ENCODE results near the gene RFK. TPM values are rescaled to one million over a fixed set of nuclear protein-coding genes. Genes with fewer than 3 reads are reported as not detected.

Gene RFK
- total and polyA plus RNA-seq, 2 of the 13 experiments (the other 11 are each of a cell fraction or from before 2014, with no cell fraction given) = 18.2 to 37.2 TPM

DNA sequence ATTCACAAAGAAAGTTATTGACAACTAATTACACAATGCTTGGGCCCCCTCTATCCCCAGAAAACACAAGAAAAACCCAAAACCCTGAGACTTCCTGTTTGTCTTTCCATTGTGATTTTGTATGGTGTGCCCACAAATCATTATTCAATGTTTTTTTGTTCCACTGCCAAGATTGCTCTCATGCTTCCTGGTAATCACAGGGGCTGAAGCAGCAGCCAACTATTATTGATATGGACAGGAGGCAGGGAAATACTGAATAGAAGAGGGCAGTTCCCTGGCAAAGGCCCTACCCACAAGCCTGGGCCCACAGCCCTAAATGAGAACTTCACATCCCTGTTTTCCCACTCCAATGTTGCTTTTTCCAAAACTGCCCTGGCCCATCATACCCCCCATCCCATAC lies 21.5 kb upstream of the RFK start:
- ATAC-seq = no peak
- CTCF ChIA-PET (ENCODE audit: low intra/inter-chr PET ratio, low total read pairs) = no interaction called here

More for the DNA sequence above, 21.5 kb upstream of the RFK start:
- no peaks in the 10 kb centered on the region for H4K20me1 ChIP-seq (ENCODE audit: insufficient read depth, low read length)
- no peak overlapping the region for H3K4me3 ChIP-seq (replicated peaks in 1 of 3; ENCODE audit: insufficient read depth in 1 of 3, low read depth in 2 of 3, low read length in 3 of 3)
- no peak overlapping the region for H3K4me2 ChIP-seq (ENCODE audit: low read depth, low read length)
- H2AFZ ChIP-seq (ENCODE audit: low read length) = no peak overlapping the region
- no peaks in the 10 kb centered on the region for H3K36me3 ChIP-seq (replicated peaks in 1 of 2; ENCODE audit: control insufficient read depth in 1 of 2, insufficient read depth in 2 of 2, low read length in 2 of 2)
- POLR2A ChIA-PET = no interaction called here
- H3K9ac ChIP-seq (ENCODE audit: insufficient read depth, low read depth, low read length) = no peak overlapping the region
- H3K27me3 ChIP-seq (ENCODE audit: control insufficient read depth in 1 of 2, insufficient read depth in 2 of 2, low read length in 2 of 2) = no peaks in the 10 kb centered on the region
- intact Hi-C loops (cut with micrococcal nuclease; ENCODE audit: unreplicated experiment) = no loop called here
- in situ Hi-C loops (cut with HindIII; ENCODE audit: extremely low pct_ligation_motif_present, low pct_unique_long_range_greater_than_20kb) = no loop called here
- FAIRE-seq (no peak), DNase-seq (ENCODE audit: low spot score) (no peak)
- BruUV-seq (replicated peaks) = no TSS peak
- TF ChIP-seq MAFF (IDR thresholded peaks at IDR 0.05; ENCODE audit: low read depth, low read length) = no peak
- TF ChIP-seq ZNF652 (CRISPR knock-in tag; IDR thresholded peaks at IDR 0.05; ENCODE audit: borderline replicate concordance, low read depth) = no peak
- no peak for TF ChIP-seq ATAD3A (CRISPR knock-in tag; IDR thresholded peaks at IDR 0.05)
- TF ChIP-seq ZNF589 (CRISPR knock-in tag; conservative IDR thresholded peaks at IDR 0.05) = no peak
- no peak for TF ChIP-seq KMT2B (CRISPR knock-in tag; IDR thresholded peaks at IDR 0.05)
- TF ChIP-seq SPEN (CRISPR knock-in tag; IDR thresholded peaks at IDR 0.05; ENCODE audit: low read depth) = no peak
- TF ChIP-seq, protein P1, sequence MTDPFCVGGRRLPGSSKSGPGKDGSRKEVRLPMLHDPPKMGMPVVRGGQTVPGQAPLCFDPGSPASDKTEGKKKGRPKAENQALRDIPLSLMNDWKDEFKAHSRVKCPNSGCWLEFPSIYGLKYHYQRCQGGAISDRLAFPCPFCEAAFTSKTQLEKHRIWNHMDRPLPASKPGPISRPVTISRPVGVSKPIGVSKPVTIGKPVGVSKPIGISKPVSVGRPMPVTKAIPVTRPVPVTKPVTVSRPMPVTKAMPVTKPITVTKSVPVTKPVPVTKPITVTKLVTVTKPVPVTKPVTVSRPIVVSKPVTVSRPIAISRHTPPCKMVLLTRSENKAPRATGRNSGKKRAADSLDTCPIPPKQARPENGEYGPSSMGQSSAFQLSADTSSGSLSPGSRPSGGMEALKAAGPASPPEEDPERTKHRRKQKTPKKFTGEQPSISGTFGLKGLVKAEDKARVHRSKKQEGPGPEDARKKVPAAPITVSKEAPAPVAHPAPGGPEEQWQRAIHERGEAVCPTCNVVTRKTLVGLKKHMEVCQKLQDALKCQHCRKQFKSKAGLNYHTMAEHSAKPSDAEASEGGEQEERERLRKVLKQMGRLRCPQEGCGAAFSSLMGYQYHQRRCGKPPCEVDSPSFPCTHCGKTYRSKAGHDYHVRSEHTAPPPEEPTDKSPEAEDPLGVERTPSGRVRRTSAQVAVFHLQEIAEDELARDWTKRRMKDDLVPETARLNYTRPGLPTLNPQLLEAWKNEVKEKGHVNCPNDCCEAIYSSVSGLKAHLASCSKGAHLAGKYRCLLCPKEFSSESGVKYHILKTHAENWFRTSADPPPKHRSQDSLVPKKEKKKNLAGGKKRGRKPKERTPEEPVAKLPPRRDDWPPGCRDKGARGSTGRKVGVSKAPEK (CRISPR knock-in tag; IDR thresholded peaks at IDR 0.05; ENCODE audit: borderline replicate concordance) = no peak
- TF ChIP-seq KLF13 (CRISPR knock-in tag; IDR thresholded peaks at IDR 0.05) = no peak
- no peak for TF ChIP-seq ZNF780A (CRISPR knock-in tag; IDR thresholded peaks at IDR 0.05)
- TF ChIP-seq, protein P2, sequence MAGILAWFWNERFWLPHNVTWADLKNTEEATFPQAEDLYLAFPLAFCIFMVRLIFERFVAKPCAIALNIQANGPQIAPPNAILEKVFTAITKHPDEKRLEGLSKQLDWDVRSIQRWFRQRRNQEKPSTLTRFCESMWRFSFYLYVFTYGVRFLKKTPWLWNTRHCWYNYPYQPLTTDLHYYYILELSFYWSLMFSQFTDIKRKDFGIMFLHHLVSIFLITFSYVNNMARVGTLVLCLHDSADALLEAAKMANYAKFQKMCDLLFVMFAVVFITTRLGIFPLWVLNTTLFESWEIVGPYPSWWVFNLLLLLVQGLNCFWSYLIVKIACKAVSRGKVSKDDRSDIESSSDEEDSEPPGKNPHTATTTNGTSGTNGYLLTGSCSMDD (CRISPR knock-in tag; IDR thresholded peaks at IDR 0.05) = no peak
- no peak for TF ChIP-seq SALL1 (CRISPR knock-in tag; IDR thresholded peaks at IDR 0.05)
- TF ChIP-seq ZNF792 (CRISPR knock-in tag; IDR thresholded peaks at IDR 0.05) = no peak
- TF ChIP-seq RARG (CRISPR knock-in tag; IDR thresholded peaks at IDR 0.05; ENCODE audit: low read depth) = no peak
- TF ChIP-seq NFIB (CRISPR knock-in tag; IDR thresholded peaks at IDR 0.05; ENCODE audit: borderline replicate concordance) = no peak
- no peak for TF ChIP-seq HOXA9 (CRISPR knock-in tag; IDR thresholded peaks at IDR 0.05; ENCODE audit: borderline replicate concordance)
- H3K27ac ChIP-seq (ENCODE audit: extremely low read length, insufficient read depth, low read length) = no peak overlapping the region
- no peaks in the 10 kb centered on the region for H3K9me3 ChIP-seq (ENCODE audit: low read length)
- no peaks in the 10 kb centered on the region for H3K79me2 ChIP-seq (ENCODE audit: insufficient read depth, low read length)
- H3K4me1 ChIP-seq (ENCODE audit: insufficient read depth, low read length) = peaks cover 48% of the 10 kb centered on the region

Measured in HepG2 (cell line).